ENCODE results near the gene IL2RA. TPM values are rescaled to one million over a fixed set of nuclear protein-coding genes. Genes with fewer than 3 reads are reported as not detected.

IL2RA gene
- polyA plus RNA-seq, 1 donor (not counting 4 experiments of a cell fraction or from before 2014, with no cell fraction given) = not detected

GRCh38 chr10:6011558-6011957 is 50.6 kb downstream of the IL2RA start:
- no peaks in the 10 kb centered on the region for H4K20me1 ChIP-seq (ENCODE audit: control insufficient read depth, extremely low read depth, insufficient read depth, low read length)
- H3K27me3 ChIP-seq (ENCODE audit: control insufficient read depth, extremely low read depth, insufficient read depth, low read length) = peaks cover 2% of the 10 kb centered on the region
- dilution Hi-C loops (cut with MboI; ENCODE audit: extremely low pct_ligation_motif_present, low sequenced_read_pairs) = no loop called here
- peaks cover 3% of the 10 kb centered on the region for H3K4me1 ChIP-seq (ENCODE audit: control insufficient read depth, extremely low read depth, insufficient read depth, low read length)
- no peak for FAIRE-seq
- no peaks in the 10 kb centered on the region for H3K9me3 ChIP-seq (ENCODE audit: control insufficient read depth, low read depth, low read length)
- H3K4me3 ChIP-seq (ENCODE audit: control insufficient read depth in 2 of 3, extremely low read depth in 1 of 3, insufficient read depth in 2 of 3, low read depth in 1 of 3, low read length in 3 of 3) = no peak overlapping the region
- H3K4me2 ChIP-seq (ENCODE audit: control insufficient read depth, extremely low read depth, insufficient read depth, low read depth, low read length) = no peak overlapping the region
- no peak overlapping the region for H2AFZ ChIP-seq (ENCODE audit: control insufficient read depth, low read length)
- TF ChIP-seq CTCF (optimal IDR thresholded peaks at IDR 0.05 in 1 of 3, IDR thresholded peaks at IDR 0.05 in 1 of 3, conservative IDR thresholded peaks at IDR 0.05 in 1 of 3; ENCODE audit: extremely low read depth in 1 of 3, insufficient read depth in 2 of 3, low read length in 3 of 3) (no peak), EZH2 (IDR thresholded peaks at IDR 0.05; ENCODE audit: low read length) (no peak)
- no peaks in the 10 kb centered on the region for H3K9me1 ChIP-seq (ENCODE audit: control insufficient read depth, extremely low read depth, insufficient read depth, low read length)
- no peak for DNase-seq (ENCODE audit: low read depth, low spot score)
- H3K27ac ChIP-seq (ENCODE audit: control insufficient read depth, insufficient read depth, low read length) = no peak overlapping the region
- no peak overlapping the region for H3K9ac ChIP-seq (ENCODE audit: control insufficient read depth, extremely low read depth, insufficient read depth, low read length)
- H3K79me2 ChIP-seq (ENCODE audit: control insufficient read depth, insufficient read depth, low read length) = no peaks in the 10 kb centered on the region
- H3K36me3 ChIP-seq (ENCODE audit: control insufficient read depth in 2 of 2, extremely low read depth in 1 of 2, insufficient read depth in 2 of 2, low read length in 2 of 2) = no peaks in the 10 kb centered on the region

- Histone ChIP-seq H3K9me1 (ENCODE audit: control insufficient read depth, extremely low read depth, insufficient read depth, low read length) (no peaks in the 10 kb centered on the region), H3K4me1 (ENCODE audit: control insufficient read depth, extremely low read depth, insufficient read depth, low read length) (peaks cover 3% of the 10 kb centered on the region), H3K4me2 (ENCODE audit: control insufficient read depth, extremely low read depth, insufficient read depth, low read depth, low read length) (no peak overlapping the region), H3K9me3 (ENCODE audit: control insufficient read depth, low read depth, low read length) (no peaks in the 10 kb centered on the region), H2AFZ (ENCODE audit: control insufficient read depth, low read length) (no peak overlapping the region), H3K27me3 (ENCODE audit: control insufficient read depth, extremely low read depth, insufficient read depth, low read length) (peaks cover 5% of the 10 kb centered on the region), H3K4me3 (ENCODE audit: control insufficient read depth in 2 of 3, extremely low read depth in 1 of 3, insufficient read depth in 2 of 3, low read depth in 1 of 3, low read length in 3 of 3) (no peak overlapping the region), H4K20me1 (ENCODE audit: control insufficient read depth, extremely low read depth, insufficient read depth, low read length) (no peaks in the 10 kb centered on the region), H3K27ac (ENCODE audit: control insufficient read depth, insufficient read depth, low read length) (no peak overlapping the region), H3K36me3 (ENCODE audit: control insufficient read depth in 2 of 2, extremely low read depth in 1 of 2, insufficient read depth in 2 of 2, low read length in 2 of 2) (no peaks in the 10 kb centered on the region), H3K9ac (ENCODE audit: control insufficient read depth, extremely low read depth, insufficient read depth, low read length) (no peak overlapping the region), H3K79me2 (ENCODE audit: control insufficient read depth, insufficient read depth, low read length) (no peaks in the 10 kb centered on the region)
- dilution Hi-C loops (cut with MboI; ENCODE audit: extremely low pct_ligation_motif_present, low sequenced_read_pairs) = no loop called here
- FAIRE-seq (no peak), DNase-seq (ENCODE audit: low read depth, low spot score) (no peak)
- TF ChIP-seq CTCF (optimal IDR thresholded peaks at IDR 0.05 in 1 of 3, IDR thresholded peaks at IDR 0.05 in 1 of 3, conservative IDR thresholded peaks at IDR 0.05 in 1 of 3; ENCODE audit: extremely low read depth in 1 of 3, insufficient read depth in 2 of 3, low read length in 3 of 3) = no peak
- TF ChIP-seq EZH2 (IDR thresholded peaks at IDR 0.05; ENCODE audit: low read length) = no peak
Measured at GRCh38 chr10:6010569-6010968, 51.6 kb downstream of the IL2RA start.
